ENCODE measurements around the gene NHLRC2.

NHLRC2 gene

GRCh38 chr10:113911113-113911512 is 56.7 kb downstream of the NHLRC2 start:
- DNase-seq (ENCODE audit: low spot score) = no peak

- no peak for DNase-seq (ENCODE audit: low spot score)
Measured at GRCh38 chr10:113911839-113912238, 57.4 kb downstream of the NHLRC2 start.

GRCh38 chr10:113912582-113912981 is 58.1 kb downstream of the NHLRC2 start:
- DNase-seq (ENCODE audit: low spot score) = no peak

GRCh38 chr10:113914956-113915355 is 60.5 kb downstream of the NHLRC2 start:
- no peak for DNase-seq (ENCODE audit: low spot score)

GRCh38 chr10:113915540-113915939 is 61.1 kb downstream of the NHLRC2 start:
- no peak for DNase-seq (ENCODE audit: low spot score)

GRCh38 chr10:113916053-113916452 is 61.6 kb downstream of the NHLRC2 start:
- DNase-seq (ENCODE audit: low spot score) = no peak

- no peak for DNase-seq (ENCODE audit: low spot score)
Measured at GRCh38 chr10:113917636-113918035, 63.2 kb downstream of the NHLRC2 start.

GRCh38 chr10:113920114-113920513 is 65.7 kb downstream of the NHLRC2 start:
- no peak for DNase-seq (ENCODE audit: low spot score)

- no peak for DNase-seq (ENCODE audit: low spot score)
Measured at GRCh38 chr10:113920875-113921274, 66.4 kb downstream of the NHLRC2 start.

GRCh38 chr10:113921561-113922370 is 67.3 kb downstream of the NHLRC2 start:
- no peak for DNase-seq (ENCODE audit: low spot score)

- DNase-seq (ENCODE audit: low spot score) = no peak
Measured at GRCh38 chr10:113922787-113923570, 68.5 kb downstream of the NHLRC2 start.

GRCh38 chr10:113924186-113924585 is 69.7 kb downstream of the NHLRC2 start:
- no peak for DNase-seq (ENCODE audit: low spot score)

- DNase-seq (ENCODE audit: low spot score) = no peak
Measured at GRCh38 chr10:113924664-113925063, 70.2 kb downstream of the NHLRC2 start.

- DNase-seq (ENCODE audit: low spot score) = no peak
Measured at GRCh38 chr10:113927440-113927839, 73.0 kb downstream of the NHLRC2 start.

- DNase-seq (ENCODE audit: low spot score) = no peak
Measured at GRCh38 chr10:113928830-113929229, 74.4 kb downstream of the NHLRC2 start.

- DNase-seq (ENCODE audit: low spot score) = no peak
Measured at GRCh38 chr10:113929522-113929921, 75.1 kb downstream of the NHLRC2 start.

- no peak for DNase-seq (ENCODE audit: low spot score)
Measured at GRCh38 chr10:113930482-113931057, 76.1 kb downstream of the NHLRC2 start.

- DNase-seq (ENCODE audit: low spot score) = no peak
Measured at GRCh38 chr10:113932854-113933253, 78.4 kb downstream of the NHLRC2 start.

- DNase-seq (ENCODE audit: low spot score) = no peak
Measured at GRCh38 chr10:113933894-113934532, 79.6 kb downstream of the NHLRC2 start.

GRCh38 chr10:113937258-113937657 is 82.8 kb downstream of the NHLRC2 start:
- no peak for DNase-seq (ENCODE audit: low spot score)

- DNase-seq (ENCODE audit: low spot score) = no peak
Measured at GRCh38 chr10:113937756-113938155, 83.3 kb downstream of the NHLRC2 start.

GRCh38 chr10:113939212-113939860 is 84.9 kb downstream of the NHLRC2 start:
- no peak for DNase-seq (ENCODE audit: low spot score)

Data from CD4-positive, alpha-beta T cell treated with Interleukin-6 at 100 ng/mL for 8 hours (primary cell).